Suprapubic skin (tissue), 4 donors: ENCODE measurements around the gene ZNF17. TPM values are rescaled to one million over a fixed set of nuclear protein-coding genes. Genes with fewer than 3 reads are reported as not detected.

Experiments used
- DNase-seq, 2 donors: peaks; one replicate each; pipeline ENCODE4 v3.0.0-alpha.2; 2019; ENCODE audit warnings: low spot score in 2 of 2
- H3K27ac ChIP-seq: fragments of 200-600 bp; sonication (generic); one replicate; pipeline ENCODE4 v1.5.1; 2019
- H3K27me3 ChIP-seq: fragments of 200-600 bp; sonication (generic); one replicate; pipeline ENCODE4 v1.5.1; 2019
- H3K36me3 ChIP-seq: fragments of 200-600 bp; sonication (generic); one replicate; pipeline ENCODE4 v1.5.1; 2019
- H3K4me1 ChIP-seq: fragments of 200-600 bp; sonication (generic); one replicate; pipeline ENCODE4 v1.5.1; 2019
- H3K4me3 ChIP-seq: fragments of 200-600 bp; sonication (generic); one replicate; pipeline ENCODE4 v1.5.1; 2019; ENCODE audit warnings: mild to moderate bottlenecking
- H3K9me3 ChIP-seq: fragments of 200-600 bp; sonication (generic); one replicate; pipeline ENCODE4 v1.5.1; 2019
- EP300 ChIP-seq: sonication (generic); formaldehyde crosslinking; IDR thresholded peaks from one replicate; pipeline ENCODE4 v1.6.1; 2017; ENCODE audit warnings: antibody characterized with exemption
- POLR2A ChIP-seq, 2 donors: fragments of 450-650 bp; IDR thresholded peaks; one replicate each; pipeline ENCODE4 v1.6.1; 2017; ENCODE audit warnings: antibody characterized with exemption in 2 of 2, mild to moderate bottlenecking in 2 of 2, moderate library complexity in 2 of 2
- POLR2AphosphoS5 ChIP-seq, 3 donors: sonication (generic); formaldehyde crosslinking; IDR thresholded peaks; one replicate each; pipeline ENCODE4 v1.6.1; 2017; ENCODE audit warnings: antibody characterized with exemption in 3 of 3
- WGBS: methylation state at CpG from one replicate; pipeline ENCODE4 v1.1.5; 2018; 5-methylcytosine and 5-hydroxymethylcytosine counted together
- total RNA-seq, 4 donors: library from RNA; depleted of rRNA; stranded (reverse); fragments of >200 nt; gene quantifications; one replicate each; pipeline ENCODE4 v1.1.0, GENCODE V29; 2016
- TF ChIP-seq, protein P1 (sequence below), 2 donors: fragments of 200-600 bp in 1 of 2; fragments of 450-650 bp in 1 of 2; sonication (generic) in 1 of 2; IDR thresholded peaks; one replicate each; pipeline ENCODE4 v1.5.1; 2016 to 2019; ENCODE audit warnings: antibody characterized with exemption in 2 of 2, mild to moderate bottlenecking in 1 of 2, moderate library complexity in 1 of 2

Gene ZNF17
- total RNA-seq, 4 donors from 2014 or later = 10.2 to 23.8 (median 15.2) TPM

DNA sequence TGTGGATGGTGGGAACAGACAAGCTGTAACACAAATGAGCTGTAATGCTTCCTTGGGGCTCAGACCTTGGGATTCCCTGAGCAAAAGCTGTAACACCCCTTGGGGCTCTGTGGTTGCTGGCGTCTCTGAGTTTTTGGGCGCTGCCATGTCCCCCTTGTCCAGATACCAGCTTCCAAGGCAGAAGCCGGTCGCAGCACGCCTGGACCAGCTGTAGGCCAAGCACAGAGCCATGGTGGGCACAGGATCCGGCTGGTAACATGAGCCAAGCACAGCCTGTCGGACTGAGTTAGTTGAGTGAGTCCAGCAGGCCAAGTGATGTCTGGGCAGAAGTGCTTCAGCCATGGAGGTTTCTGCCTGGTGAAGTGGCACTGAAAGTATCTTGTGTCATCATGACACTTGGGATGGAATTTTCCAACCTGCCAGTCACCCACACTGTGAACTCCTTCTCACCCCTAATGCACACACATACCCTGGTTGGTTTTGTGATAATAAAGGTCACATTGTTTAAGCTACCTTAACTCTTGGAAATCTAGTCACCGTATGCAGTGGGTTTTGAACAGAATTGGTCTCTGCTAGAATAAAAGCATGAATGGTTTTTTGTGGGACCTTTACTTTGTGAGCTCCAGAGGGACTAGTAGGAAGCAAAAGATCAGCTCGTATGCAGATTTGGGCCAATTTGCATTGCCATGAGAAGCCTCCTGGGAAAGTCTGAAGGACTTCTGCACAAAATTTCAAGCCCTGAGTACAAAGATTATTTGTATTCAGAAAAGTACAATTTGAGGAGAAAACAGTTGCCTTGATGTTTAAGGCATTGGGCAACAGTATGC is 7.0 kb upstream of the ZNF17 start:
- WGBS = 91% methylated on average over 7 of the region's 9 CpGs
- Histone ChIP-seq H3K4me1 (no peaks in the 10 kb centered on the region), H3K9me3 (no peaks in the 10 kb centered on the region), H3K36me3 (peaks cover 23% of the 10 kb centered on the region), H3K27ac (no peak overlapping the region), H3K4me3 (no peak overlapping the region), H3K27me3 (no peaks in the 10 kb centered on the region)
- TF ChIP-seq POLR2A (IDR thresholded peaks at IDR 0.05) (no peak), EP300 (no peak), POLR2AphosphoS5 (IDR thresholded peaks at IDR 0.05) (no peak)
- TF ChIP-seq, protein P1, sequence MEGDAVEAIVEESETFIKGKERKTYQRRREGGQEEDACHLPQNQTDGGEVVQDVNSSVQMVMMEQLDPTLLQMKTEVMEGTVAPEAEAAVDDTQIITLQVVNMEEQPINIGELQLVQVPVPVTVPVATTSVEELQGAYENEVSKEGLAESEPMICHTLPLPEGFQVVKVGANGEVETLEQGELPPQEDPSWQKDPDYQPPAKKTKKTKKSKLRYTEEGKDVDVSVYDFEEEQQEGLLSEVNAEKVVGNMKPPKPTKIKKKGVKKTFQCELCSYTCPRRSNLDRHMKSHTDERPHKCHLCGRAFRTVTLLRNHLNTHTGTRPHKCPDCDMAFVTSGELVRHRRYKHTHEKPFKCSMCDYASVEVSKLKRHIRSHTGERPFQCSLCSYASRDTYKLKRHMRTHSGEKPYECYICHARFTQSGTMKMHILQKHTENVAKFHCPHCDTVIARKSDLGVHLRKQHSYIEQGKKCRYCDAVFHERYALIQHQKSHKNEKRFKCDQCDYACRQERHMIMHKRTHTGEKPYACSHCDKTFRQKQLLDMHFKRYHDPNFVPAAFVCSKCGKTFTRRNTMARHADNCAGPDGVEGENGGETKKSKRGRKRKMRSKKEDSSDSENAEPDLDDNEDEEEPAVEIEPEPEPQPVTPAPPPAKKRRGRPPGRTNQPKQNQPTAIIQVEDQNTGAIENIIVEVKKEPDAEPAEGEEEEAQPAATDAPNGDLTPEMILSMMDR (IDR thresholded peaks at IDR 0.05) = no peak
- DNase-seq = no peak

DNA sequence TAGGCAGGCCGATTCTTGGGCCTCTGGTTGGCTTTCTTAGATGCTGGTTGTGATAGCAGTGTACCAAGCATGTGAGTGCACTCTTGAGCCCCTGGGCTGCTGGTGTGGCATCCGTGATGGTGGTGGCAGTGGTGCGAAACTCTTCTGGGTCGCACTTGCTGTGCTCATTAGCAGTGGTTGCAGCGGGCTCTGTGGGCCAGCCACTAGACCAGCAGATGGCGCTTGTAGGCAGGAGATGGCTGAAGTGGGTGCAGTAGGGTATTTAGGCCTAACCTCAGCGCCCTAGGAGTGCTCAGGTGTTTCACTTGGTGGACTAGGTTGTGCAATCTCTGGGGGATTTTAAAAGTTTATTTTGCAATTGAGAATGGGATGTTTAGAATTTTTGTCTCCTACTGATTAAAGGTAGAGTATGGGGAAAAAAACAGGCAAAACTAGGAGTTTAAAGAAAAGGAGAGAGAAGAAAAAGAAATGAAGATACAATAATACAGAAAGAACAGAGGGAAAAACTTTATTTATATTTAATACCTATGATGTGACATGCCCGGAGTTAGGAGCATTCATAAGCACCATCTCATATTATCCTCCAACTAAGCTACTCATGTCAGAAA is 4.3 kb upstream of the ZNF17 start:
- H3K27ac ChIP-seq = no peak overlapping the region
- no peak overlapping the region for H3K4me3 ChIP-seq
- WGBS = 17% methylated on average over 4 of the region's 8 CpGs
- TF ChIP-seq POLR2A (IDR thresholded peaks at IDR 0.05) (no peak), EP300 (no peak), POLR2AphosphoS5 (IDR thresholded peaks at IDR 0.05) (no peak)
- TF ChIP-seq, protein P1 (IDR thresholded peaks at IDR 0.05) = peak; percentile 36 to 59
- DNase-seq = no peak
- H3K27me3 ChIP-seq = no peaks in the 10 kb centered on the region
- H3K4me1 ChIP-seq = peaks cover 7% of the 10 kb centered on the region
- H3K9me3 ChIP-seq = no peaks in the 10 kb centered on the region
- H3K36me3 ChIP-seq = no peaks in the 10 kb centered on the region

DNA sequence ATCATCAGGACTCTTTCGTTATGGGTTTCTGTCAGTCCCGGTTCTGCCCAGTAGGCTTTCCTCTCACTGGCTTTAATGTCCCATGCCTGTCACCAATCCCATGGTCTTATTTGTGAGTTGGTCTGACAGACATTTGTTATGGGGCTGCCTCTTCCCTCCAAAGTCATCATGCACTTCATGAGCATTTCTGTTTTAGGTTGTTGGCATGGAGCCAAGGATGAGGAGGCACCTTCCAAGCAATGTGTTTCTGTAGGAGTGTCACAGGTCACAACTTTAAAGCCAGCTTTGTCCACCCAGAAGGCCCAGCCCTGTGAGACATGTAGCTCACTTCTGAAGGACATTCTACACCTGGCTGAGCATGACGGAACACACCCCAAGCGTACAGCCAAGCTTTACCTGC is 8.5 kb downstream of the ZNF17 start:
- H3K36me3 ChIP-seq = peaks cover 75% of the 10 kb centered on the region
- WGBS = 100% methylated on average over 3 of the region's 4 CpGs

DNA sequence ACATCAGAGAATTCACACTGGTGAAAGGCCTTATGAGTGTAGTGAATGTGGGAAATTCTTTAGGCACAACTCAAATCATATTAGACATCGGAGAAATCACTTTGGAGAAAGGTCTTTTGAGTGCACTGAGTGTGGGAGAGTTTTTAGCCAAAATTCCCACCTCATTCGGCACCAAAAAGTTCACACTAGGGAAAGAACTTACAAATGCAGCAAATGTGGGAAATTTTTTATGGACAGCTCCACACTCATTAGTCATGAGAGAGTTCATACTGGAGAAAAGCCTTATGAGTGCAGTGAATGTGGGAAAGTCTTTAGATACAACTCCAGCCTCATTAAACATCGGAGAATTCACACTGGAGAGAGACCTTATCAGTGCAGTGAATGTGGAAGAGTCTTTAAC is 10.1 kb downstream of the ZNF17 start:
- no peaks in the 10 kb centered on the region for H3K27me3 ChIP-seq
- no peak for DNase-seq
- TF ChIP-seq POLR2AphosphoS5 (IDR thresholded peaks at IDR 0.05) = no peak
- TF ChIP-seq POLR2A (IDR thresholded peaks at IDR 0.05) = no peak
- TF ChIP-seq, protein P1 (IDR thresholded peaks at IDR 0.05) = no peak
- TF ChIP-seq EP300 = no peak
- H3K9me3 ChIP-seq = peaks cover 35% of the 10 kb centered on the region
- WGBS = 96% methylated on average over 3 of the region's 3 CpGs
- H3K36me3 ChIP-seq = peaks cover 62% of the 10 kb centered on the region
- no peak overlapping the region for H3K4me3 ChIP-seq
- no peaks in the 10 kb centered on the region for H3K4me1 ChIP-seq
- H3K27ac ChIP-seq = no peak overlapping the region

More for the DNA sequence above, 8.5 kb downstream of the ZNF17 start:
- no peak overlapping the region for H3K4me3 ChIP-seq
- H3K9me3 ChIP-seq = peaks cover 29% of the 10 kb centered on the region
- no peaks in the 10 kb centered on the region for H3K27me3 ChIP-seq
- no peak overlapping the region for H3K27ac ChIP-seq
- H3K4me1 ChIP-seq = no peaks in the 10 kb centered on the region
- TF ChIP-seq EP300 (no peak), POLR2A (IDR thresholded peaks at IDR 0.05) (no peak), POLR2AphosphoS5 (IDR thresholded peaks at IDR 0.05) (no peak)
- TF ChIP-seq, protein P1 (IDR thresholded peaks at IDR 0.05) = no peak
- DNase-seq = no peak

DNA sequence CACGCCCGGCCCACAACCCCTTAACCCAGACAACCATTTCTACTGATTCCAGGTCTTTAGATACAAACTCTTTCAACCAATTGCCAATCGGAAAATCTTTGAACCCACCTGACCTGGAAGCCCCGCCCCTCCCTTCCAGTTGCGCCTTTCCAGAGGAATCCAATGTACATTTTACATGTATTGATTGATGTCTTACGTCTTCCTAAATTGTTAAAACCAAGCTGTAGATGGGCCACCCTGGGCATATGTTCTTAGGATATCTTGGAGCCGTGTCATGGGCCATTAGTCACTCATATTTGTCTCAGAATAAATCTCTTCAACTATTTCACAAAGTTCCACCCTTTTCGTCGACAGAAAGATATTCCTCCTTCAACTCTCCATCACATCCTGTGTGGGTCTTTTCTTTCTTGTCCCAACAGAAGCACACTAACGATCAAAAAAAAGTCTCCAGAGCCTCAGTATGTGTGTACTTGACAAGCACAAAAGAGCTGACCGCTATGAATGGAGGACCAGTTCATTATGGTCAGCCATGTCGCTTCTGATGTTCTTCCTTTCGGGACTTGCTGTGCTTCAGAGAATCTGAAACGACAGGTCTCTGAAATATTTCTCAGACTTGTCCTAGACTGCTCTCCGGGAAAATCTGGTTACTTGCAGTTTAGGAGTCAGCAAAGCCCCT is 23.6 kb downstream of the ZNF17 start:
- no peak overlapping the region for H3K27ac ChIP-seq
- peak overlapping the region; percentile 66 for H3K4me3 ChIP-seq
- no peaks in the 10 kb centered on the region for H3K9me3 ChIP-seq
- TF ChIP-seq EP300 (no peak), POLR2AphosphoS5 (IDR thresholded peaks at IDR 0.05) (no peak), POLR2A (IDR thresholded peaks at IDR 0.05) (no peak)
- TF ChIP-seq, protein P1 (IDR thresholded peaks at IDR 0.05) = no peak
- peaks cover 17% of the 10 kb centered on the region for H3K4me1 ChIP-seq
- H3K27me3 ChIP-seq = no peaks in the 10 kb centered on the region
- H3K36me3 ChIP-seq = peaks cover 8% of the 10 kb centered on the region
- WGBS = 24% methylated on average over 15 of the region's 15 CpGs
- no peak for DNase-seq
